ENCODE results near the gene MEI4. TPM values are rescaled to one million over a fixed set of nuclear protein-coding genes. Genes with fewer than 3 reads are reported as not detected.
"Not testable (repeated sequence)": the region's sequence is repeated elsewhere in the genome, so short reads cannot be mapped to it uniquely, and the experiment has no call there.

The MEI4 gene
- total RNA-seq, 1 donor from 2014 or later, result not detected

GRCh38 chr6:77669913-77670312, 17.1 kb downstream of the MEI4 start:
- Histone ChIP-seq H3K27ac (ENCODE audit: low read depth, low read length) (no peak overlapping the region), H3K4me3 (ENCODE audit: low read length in 3 of 3) (no peak overlapping the region), H3K4me1 (ENCODE audit: control insufficient read depth in 3 of 3, insufficient read depth in 3 of 3, low read length in 3 of 3) (no peaks in the 10 kb centered on the region), H3K27me3 (ENCODE audit: control insufficient read depth in 3 of 3, insufficient read depth in 3 of 3, low read length in 3 of 3) (no peaks in the 10 kb centered on the region), H3K36me3 (ENCODE audit: control insufficient read depth in 3 of 3, insufficient read depth in 3 of 3, low read length in 3 of 3) (no peaks in the 10 kb centered on the region), H3K9me3 (ENCODE audit: control insufficient read depth in 3 of 3, low read length in 3 of 3) (no peaks in the 10 kb centered on the region), H3K9ac (ENCODE audit: low read depth in 1 of 3, low read length in 3 of 3) (no peak overlapping the region)

GRCh38 chr6:77674211-77674610, 21.4 kb downstream of the MEI4 start:
- H3K9me3 ChIP-seq (ENCODE audit: control insufficient read depth in 3 of 3, low read length in 3 of 3), result no peaks in the 10 kb centered on the region
- H3K27ac ChIP-seq (ENCODE audit: low read depth, low read length), result no peak overlapping the region
- H3K4me3 ChIP-seq (ENCODE audit: low read length in 3 of 3), result no peak overlapping the region
- no peaks in the 10 kb centered on the region for H3K36me3 ChIP-seq (ENCODE audit: control insufficient read depth in 3 of 3, insufficient read depth in 3 of 3, low read length in 3 of 3)
- H3K9ac ChIP-seq (ENCODE audit: low read depth in 1 of 3, low read length in 3 of 3), result no peak overlapping the region
- no peaks in the 10 kb centered on the region for H3K27me3 ChIP-seq (ENCODE audit: control insufficient read depth in 3 of 3, insufficient read depth in 3 of 3, low read length in 3 of 3)
- H3K4me1 ChIP-seq (ENCODE audit: control insufficient read depth in 3 of 3, insufficient read depth in 3 of 3, low read length in 3 of 3), result no peaks in the 10 kb centered on the region

GRCh38 chr6:77678048-77678447, 25.2 kb downstream of the MEI4 start:
- no peak overlapping the region for H3K4me3 ChIP-seq (ENCODE audit: low read length in 3 of 3)

GRCh38 chr6:77683515-77683914, 30.7 kb downstream of the MEI4 start:
- H3K27me3 ChIP-seq (ENCODE audit: control insufficient read depth in 3 of 3, insufficient read depth in 3 of 3, low read length in 3 of 3), result no peaks in the 10 kb centered on the region
- no peak overlapping the region for H3K4me3 ChIP-seq (ENCODE audit: low read length in 3 of 3)
- H3K4me1 ChIP-seq (ENCODE audit: control insufficient read depth in 3 of 3, insufficient read depth in 3 of 3, low read length in 3 of 3), result no peaks in the 10 kb centered on the region
- H3K9ac ChIP-seq (ENCODE audit: low read depth in 1 of 3, low read length in 3 of 3), result no peak overlapping the region
- H3K9me3 ChIP-seq (ENCODE audit: control insufficient read depth in 3 of 3, low read length in 3 of 3), result no peaks in the 10 kb centered on the region
- no peak overlapping the region for H3K27ac ChIP-seq (ENCODE audit: low read depth, low read length)
- no peaks in the 10 kb centered on the region for H3K36me3 ChIP-seq (ENCODE audit: control insufficient read depth in 3 of 3, insufficient read depth in 3 of 3, low read length in 3 of 3)

More at GRCh38 chr6:77678048-77678447, 25.2 kb downstream of the MEI4 start:
- Histone ChIP-seq H3K36me3 (ENCODE audit: control insufficient read depth in 3 of 3, insufficient read depth in 3 of 3, low read length in 3 of 3) (no peaks in the 10 kb centered on the region), H3K4me1 (ENCODE audit: control insufficient read depth in 3 of 3, insufficient read depth in 3 of 3, low read length in 3 of 3) (no peaks in the 10 kb centered on the region), H3K27ac (ENCODE audit: low read depth, low read length) (no peak overlapping the region), H3K27me3 (ENCODE audit: control insufficient read depth in 3 of 3, insufficient read depth in 3 of 3, low read length in 3 of 3) (no peaks in the 10 kb centered on the region), H3K9me3 (ENCODE audit: control insufficient read depth in 3 of 3, low read length in 3 of 3) (no peaks in the 10 kb centered on the region), H3K9ac (ENCODE audit: low read depth in 1 of 3, low read length in 3 of 3) (no peak overlapping the region)

- Histone ChIP-seq H3K27ac (ENCODE audit: low read depth, low read length) (no peak overlapping the region), H3K9me3 (ENCODE audit: control insufficient read depth in 3 of 3, low read length in 3 of 3) (no peaks in the 10 kb centered on the region), H3K36me3 (ENCODE audit: control insufficient read depth in 3 of 3, insufficient read depth in 3 of 3, low read length in 3 of 3) (no peaks in the 10 kb centered on the region), H3K4me3 (ENCODE audit: low read length in 3 of 3) (no peak overlapping the region), H3K4me1 (ENCODE audit: control insufficient read depth in 3 of 3, insufficient read depth in 3 of 3, low read length in 3 of 3) (no peaks in the 10 kb centered on the region), H3K9ac (ENCODE audit: low read depth in 1 of 3, low read length in 3 of 3) (no peak overlapping the region), H3K27me3 (ENCODE audit: control insufficient read depth in 3 of 3, insufficient read depth in 3 of 3, low read length in 3 of 3) (no peaks in the 10 kb centered on the region)
Observed at GRCh38 chr6:77686931-77687330, 34.1 kb downstream of the MEI4 start.

- Histone ChIP-seq H3K27me3 (ENCODE audit: control insufficient read depth in 3 of 3, insufficient read depth in 3 of 3, low read length in 3 of 3) (no peaks in the 10 kb centered on the region), H3K36me3 (ENCODE audit: control insufficient read depth in 3 of 3, insufficient read depth in 3 of 3, low read length in 3 of 3) (no peaks in the 10 kb centered on the region), H3K4me3 (ENCODE audit: low read length in 3 of 3) (no peak overlapping the region), H3K27ac (ENCODE audit: low read depth, low read length) (no peak overlapping the region), H3K9me3 (ENCODE audit: control insufficient read depth in 3 of 3, low read length in 3 of 3) (no peaks in the 10 kb centered on the region), H3K9ac (ENCODE audit: low read depth in 1 of 3, low read length in 3 of 3) (no peak overlapping the region), H3K4me1 (ENCODE audit: control insufficient read depth in 3 of 3, insufficient read depth in 3 of 3, low read length in 3 of 3) (no peaks in the 10 kb centered on the region)
Observed at GRCh38 chr6:77688649-77689048, 35.8 kb downstream of the MEI4 start.

GRCh38 chr6:77700095-77700494, 47.3 kb downstream of the MEI4 start:
- H3K27me3 ChIP-seq (ENCODE audit: control insufficient read depth in 3 of 3, insufficient read depth in 3 of 3, low read length in 3 of 3); H3K9me3 ChIP-seq (ENCODE audit: control insufficient read depth in 3 of 3, low read length in 3 of 3); H3K4me1 ChIP-seq (ENCODE audit: control insufficient read depth in 3 of 3, insufficient read depth in 3 of 3, low read length in 3 of 3); H3K4me3 ChIP-seq (ENCODE audit: low read length in 3 of 3); H3K27ac ChIP-seq (ENCODE audit: low read depth, low read length); H3K36me3 ChIP-seq (ENCODE audit: control insufficient read depth in 3 of 3, insufficient read depth in 3 of 3, low read length in 3 of 3); H3K9ac ChIP-seq (ENCODE audit: low read depth in 1 of 3, low read length in 3 of 3): not testable (repeated sequence)

GRCh38 chr6:77707603-77708002, 54.8 kb downstream of the MEI4 start:
- H3K4me1 ChIP-seq (ENCODE audit: control insufficient read depth in 3 of 3, insufficient read depth in 3 of 3, low read length in 3 of 3), result no peaks in the 10 kb centered on the region
- no peak overlapping the region for H3K9ac ChIP-seq (ENCODE audit: low read depth in 1 of 3, low read length in 3 of 3)
- no peaks in the 10 kb centered on the region for H3K36me3 ChIP-seq (ENCODE audit: control insufficient read depth in 3 of 3, insufficient read depth in 3 of 3, low read length in 3 of 3)
- no peak overlapping the region for H3K4me3 ChIP-seq (ENCODE audit: low read length in 3 of 3)
- H3K27me3 ChIP-seq (ENCODE audit: control insufficient read depth in 3 of 3, insufficient read depth in 3 of 3, low read length in 3 of 3), result no peaks in the 10 kb centered on the region
- H3K27ac ChIP-seq (ENCODE audit: low read depth, low read length), result no peak overlapping the region
- H3K9me3 ChIP-seq (ENCODE audit: control insufficient read depth in 3 of 3, low read length in 3 of 3), result peaks cover 0 to 5% (median 4%) of the 10 kb centered on the region in 3 donors

- H3K27ac ChIP-seq (ENCODE audit: low read depth, low read length), result no peak overlapping the region
- no peak overlapping the region for H3K4me3 ChIP-seq (ENCODE audit: low read length in 3 of 3)
- no peak overlapping the region for H3K9ac ChIP-seq (ENCODE audit: low read depth in 1 of 3, low read length in 3 of 3)
- no peaks in the 10 kb centered on the region for H3K4me1 ChIP-seq (ENCODE audit: control insufficient read depth in 3 of 3, insufficient read depth in 3 of 3, low read length in 3 of 3)
- no peaks in the 10 kb centered on the region for H3K9me3 ChIP-seq (ENCODE audit: control insufficient read depth in 3 of 3, low read length in 3 of 3)
- H3K27me3 ChIP-seq (ENCODE audit: control insufficient read depth in 3 of 3, insufficient read depth in 3 of 3, low read length in 3 of 3), result no peaks in the 10 kb centered on the region
- no peaks in the 10 kb centered on the region for H3K36me3 ChIP-seq (ENCODE audit: control insufficient read depth in 3 of 3, insufficient read depth in 3 of 3, low read length in 3 of 3)
Observed at GRCh38 chr6:77715588-77715987, 62.7 kb downstream of the MEI4 start.

GRCh38 chr6:77716311-77716710, 63.5 kb downstream of the MEI4 start:
- Histone ChIP-seq H3K27me3 (ENCODE audit: control insufficient read depth in 3 of 3, insufficient read depth in 3 of 3, low read length in 3 of 3) (no peaks in the 10 kb centered on the region), H3K4me1 (ENCODE audit: control insufficient read depth in 3 of 3, insufficient read depth in 3 of 3, low read length in 3 of 3) (no peaks in the 10 kb centered on the region), H3K4me3 (ENCODE audit: low read length in 3 of 3) (no peak overlapping the region), H3K36me3 (ENCODE audit: control insufficient read depth in 3 of 3, insufficient read depth in 3 of 3, low read length in 3 of 3) (no peaks in the 10 kb centered on the region), H3K9ac (ENCODE audit: low read depth in 1 of 3, low read length in 3 of 3) (no peak overlapping the region), H3K27ac (ENCODE audit: low read depth, low read length) (no peak overlapping the region), H3K9me3 (ENCODE audit: control insufficient read depth in 3 of 3, low read length in 3 of 3) (no peaks in the 10 kb centered on the region)

GRCh38 chr6:77736010-77736409, 83.2 kb downstream of the MEI4 start:
- not testable (repeated sequence) for H3K9ac ChIP-seq (ENCODE audit: low read depth in 1 of 3, low read length in 3 of 3); H3K36me3 ChIP-seq (ENCODE audit: control insufficient read depth in 3 of 3, insufficient read depth in 3 of 3, low read length in 3 of 3)

More at GRCh38 chr6:77736010-77736409, 83.2 kb downstream of the MEI4 start:
- not testable (repeated sequence) for H3K27ac ChIP-seq (ENCODE audit: low read depth, low read length); H3K4me1 ChIP-seq (ENCODE audit: control insufficient read depth in 3 of 3, insufficient read depth in 3 of 3, low read length in 3 of 3); H3K27me3 ChIP-seq (ENCODE audit: control insufficient read depth in 3 of 3, insufficient read depth in 3 of 3, low read length in 3 of 3); H3K4me3 ChIP-seq (ENCODE audit: low read length in 3 of 3); H3K9me3 ChIP-seq (ENCODE audit: control insufficient read depth in 3 of 3, low read length in 3 of 3)

Data from skeletal muscle tissue (tissue), 4 donors.